ENCODE measurements around the gene CD82. TPM values are rescaled to one million over a fixed set of nuclear protein-coding genes. Genes with fewer than 3 reads are reported as not detected.

The CD82 gene
- total RNA-seq, 1 experiment from 2014 or later = 114 TPM

DNA sequence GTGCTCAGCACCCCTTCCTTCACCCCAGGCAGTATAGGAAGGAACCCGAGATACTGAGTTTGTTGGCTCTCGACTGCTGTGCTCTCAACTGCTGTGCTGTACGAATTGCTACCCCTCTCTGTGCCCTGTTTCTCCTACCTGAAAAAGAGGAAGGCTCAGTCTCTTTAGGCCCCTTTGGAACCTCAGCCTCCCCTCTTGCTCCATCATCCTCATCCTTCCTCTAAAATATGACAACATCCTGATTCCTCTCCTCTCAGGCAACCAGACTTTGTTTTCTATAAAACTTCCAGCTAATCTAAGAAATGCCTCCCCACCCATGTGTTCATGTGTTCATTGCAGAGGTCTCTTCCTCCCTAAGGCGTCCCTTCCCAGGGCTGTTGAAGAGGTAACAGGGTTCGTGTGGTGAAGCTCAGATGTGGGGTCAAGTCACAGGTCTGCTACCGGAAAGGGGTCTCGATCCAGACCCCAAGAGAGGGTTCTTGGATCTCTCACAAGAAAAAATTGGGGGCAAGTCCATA lies 35.5 kb upstream of the CD82 start:
- TF ChIP-seq, protein P1, sequence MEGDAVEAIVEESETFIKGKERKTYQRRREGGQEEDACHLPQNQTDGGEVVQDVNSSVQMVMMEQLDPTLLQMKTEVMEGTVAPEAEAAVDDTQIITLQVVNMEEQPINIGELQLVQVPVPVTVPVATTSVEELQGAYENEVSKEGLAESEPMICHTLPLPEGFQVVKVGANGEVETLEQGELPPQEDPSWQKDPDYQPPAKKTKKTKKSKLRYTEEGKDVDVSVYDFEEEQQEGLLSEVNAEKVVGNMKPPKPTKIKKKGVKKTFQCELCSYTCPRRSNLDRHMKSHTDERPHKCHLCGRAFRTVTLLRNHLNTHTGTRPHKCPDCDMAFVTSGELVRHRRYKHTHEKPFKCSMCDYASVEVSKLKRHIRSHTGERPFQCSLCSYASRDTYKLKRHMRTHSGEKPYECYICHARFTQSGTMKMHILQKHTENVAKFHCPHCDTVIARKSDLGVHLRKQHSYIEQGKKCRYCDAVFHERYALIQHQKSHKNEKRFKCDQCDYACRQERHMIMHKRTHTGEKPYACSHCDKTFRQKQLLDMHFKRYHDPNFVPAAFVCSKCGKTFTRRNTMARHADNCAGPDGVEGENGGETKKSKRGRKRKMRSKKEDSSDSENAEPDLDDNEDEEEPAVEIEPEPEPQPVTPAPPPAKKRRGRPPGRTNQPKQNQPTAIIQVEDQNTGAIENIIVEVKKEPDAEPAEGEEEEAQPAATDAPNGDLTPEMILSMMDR (IDR thresholded peaks at IDR 0.05; ENCODE audit: unreplicated experiment) = no peak
- no TSS peak for BruUV-seq (replicated peaks)
- CTCF ChIA-PET = interaction anchor here (0.5 to 1.3 kb wide), 4 partner anchors 9 to 254 kb away, joined by 3 to 7 read pairs (median 4); no protein-coding TSS in a partner anchor

DNA sequence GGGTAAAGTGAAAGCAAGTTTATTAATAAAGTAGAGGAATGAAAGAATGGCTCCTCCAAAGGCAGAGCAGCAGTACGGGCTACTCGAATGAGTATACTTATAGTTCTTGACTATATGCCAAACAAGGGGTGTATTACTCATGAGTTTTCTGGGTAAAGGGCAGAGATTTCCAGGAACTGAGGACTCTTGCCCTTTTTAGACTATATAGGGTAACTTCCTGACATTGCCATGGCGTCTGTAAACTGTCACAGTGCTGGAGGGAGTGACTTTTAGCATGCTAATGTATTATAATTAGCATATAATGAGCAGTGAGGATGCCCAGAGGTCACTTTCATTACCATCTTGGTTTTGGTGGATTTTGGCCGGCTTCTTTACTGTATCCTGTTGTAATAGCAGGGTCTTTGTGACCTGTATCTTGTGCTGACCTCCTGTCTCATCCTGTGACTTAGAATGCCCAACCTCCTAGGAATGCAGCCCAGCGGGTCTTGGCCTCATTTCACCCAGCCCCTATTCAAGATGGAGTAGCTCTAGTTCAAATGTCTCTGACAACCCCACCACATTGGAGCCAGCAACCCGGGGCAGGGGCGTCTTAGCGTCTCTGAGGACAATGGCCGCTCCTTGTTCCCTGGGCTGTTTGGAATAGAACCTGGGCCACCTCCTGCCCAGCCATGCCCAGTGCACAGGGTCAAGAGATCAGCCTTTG lies 34.9 kb upstream of the CD82 start:
- peaks cover 10% of the 10 kb centered on the region for H3K27me3 Mint-ChIP-seq (ENCODE audit: insufficient read depth, unreplicated experiment)
- peaks cover 15% of the 10 kb centered on the region for H3K4me1 Mint-ChIP-seq (ENCODE audit: insufficient read depth, unreplicated experiment)
- peak; percentile 60 for DNase-seq (ENCODE audit: unreplicated experiment)
- CTCF ChIA-PET = interaction anchor here (0.5 to 1.2 kb wide), 3 partner anchors 8 to 255 kb away, joined by 3 to 7 read pairs (median 4); no protein-coding TSS in a partner anchor
- H3K36me3 Mint-ChIP-seq (ENCODE audit: insufficient read depth, unreplicated experiment) = no peaks in the 10 kb centered on the region
- no peaks in the 10 kb centered on the region for H3K9me3 Mint-ChIP-seq (ENCODE audit: unreplicated experiment)
- POLR2A ChIA-PET = no interaction called here
- TF ChIP-seq, protein P1 (IDR thresholded peaks at IDR 0.05; ENCODE audit: unreplicated experiment) = no peak
- intact Hi-C loops (cut with micrococcal nuclease) = no loop called here
- no peak overlapping the region for H3K27ac Mint-ChIP-seq (ENCODE audit: low read depth, unreplicated experiment)
- BruUV-seq (replicated peaks) = no TSS peak
- no peak overlapping the region for H3K4me3 Mint-ChIP-seq (ENCODE audit: unreplicated experiment)

More for the DNA sequence above, 35.5 kb upstream of the CD82 start:
- POLR2A ChIA-PET = no interaction called here
- Mint-ChIP-seq H3K36me3 (ENCODE audit: insufficient read depth, unreplicated experiment) (no peaks in the 10 kb centered on the region), H3K4me1 (ENCODE audit: insufficient read depth, unreplicated experiment) (peaks cover 15% of the 10 kb centered on the region), H3K27ac (ENCODE audit: low read depth, unreplicated experiment) (no peak overlapping the region), H3K9me3 (ENCODE audit: unreplicated experiment) (no peaks in the 10 kb centered on the region), H3K4me3 (ENCODE audit: unreplicated experiment) (no peak overlapping the region), H3K27me3 (ENCODE audit: insufficient read depth, unreplicated experiment) (peaks cover 10% of the 10 kb centered on the region)
- DNase-seq (ENCODE audit: unreplicated experiment) = no peak
- intact Hi-C loops (cut with micrococcal nuclease) = no loop called here

GRCh38 chr11:44531116-44531504 lies 34.4 kb upstream of the CD82 start:
- no peak for DNase-seq (ENCODE audit: unreplicated experiment)
- Mint-ChIP-seq H3K4me3 (ENCODE audit: unreplicated experiment) (no peak overlapping the region), H3K4me1 (ENCODE audit: insufficient read depth, unreplicated experiment) (peaks cover 15% of the 10 kb centered on the region), H3K27me3 (ENCODE audit: insufficient read depth, unreplicated experiment) (peaks cover 10% of the 10 kb centered on the region), H3K9me3 (ENCODE audit: unreplicated experiment) (no peaks in the 10 kb centered on the region), H3K27ac (ENCODE audit: low read depth, unreplicated experiment) (no peak overlapping the region), H3K36me3 (ENCODE audit: insufficient read depth, unreplicated experiment) (no peaks in the 10 kb centered on the region)
- intact Hi-C loops (cut with micrococcal nuclease) = no loop called here
- no TSS peak for BruUV-seq (replicated peaks)
- CTCF ChIA-PET = interaction anchor here (2.4 kb wide), 1 partner anchor 244 kb away, joined by 8 read pairs; no protein-coding TSS in a partner anchor
- TF ChIP-seq, protein P1 (IDR thresholded peaks at IDR 0.05; ENCODE audit: unreplicated experiment) = no peak
- POLR2A ChIA-PET = no interaction called here

DNA sequence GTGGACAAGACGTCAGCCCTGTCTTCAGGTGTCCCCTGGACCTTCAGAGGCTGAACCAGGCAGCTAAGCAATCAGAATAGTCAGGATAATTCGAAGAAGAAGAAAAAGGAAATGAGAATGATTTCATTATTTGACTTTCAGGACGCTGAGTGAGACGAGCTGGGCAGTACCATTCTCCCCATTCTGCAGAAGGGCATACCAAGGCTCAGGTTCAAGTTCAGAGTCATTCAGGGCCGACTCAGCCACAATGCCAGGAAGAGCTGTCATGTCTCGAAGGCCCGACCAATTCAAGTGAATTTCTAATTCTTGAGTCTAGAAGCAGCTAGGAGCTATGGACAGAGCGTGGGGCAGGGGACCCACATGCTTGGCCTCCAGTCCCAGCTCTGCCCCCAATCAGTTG lies 33.8 kb upstream of the CD82 start:
- ChIA-PET POLR2A (no interaction called here), CTCF (interaction anchor here (2.0 to 2.4 kb wide), 2 partner anchors 243 to 245 kb away, joined by 8 read pairs; no protein-coding TSS in a partner anchor)
- peaks cover 10% of the 10 kb centered on the region for H3K27me3 Mint-ChIP-seq (ENCODE audit: insufficient read depth, unreplicated experiment)
- intact Hi-C loops (cut with micrococcal nuclease) = no loop called here
- BruUV-seq (replicated peaks) = no TSS peak
- no peak overlapping the region for H3K4me3 Mint-ChIP-seq (ENCODE audit: unreplicated experiment)
- no peak for DNase-seq (ENCODE audit: unreplicated experiment)
- H3K36me3 Mint-ChIP-seq (ENCODE audit: insufficient read depth, unreplicated experiment) = no peaks in the 10 kb centered on the region
- TF ChIP-seq, protein P1 (IDR thresholded peaks at IDR 0.05; ENCODE audit: unreplicated experiment) = no peak
- H3K27ac Mint-ChIP-seq (ENCODE audit: low read depth, unreplicated experiment) = no peak overlapping the region
- H3K4me1 Mint-ChIP-seq (ENCODE audit: insufficient read depth, unreplicated experiment) = peaks cover 15% of the 10 kb centered on the region
- no peaks in the 10 kb centered on the region for H3K9me3 Mint-ChIP-seq (ENCODE audit: unreplicated experiment)
